ENCODE results near the gene STC2. TPM values are rescaled to one million over a fixed set of nuclear protein-coding genes. Genes with fewer than 3 reads are reported as not detected.
A peak's percentile ranks its signal among the peaks of the same experiment; 100 is the strongest.

Gene STC2
- total and polyA plus RNA-seq, 2 of the 8 experiments (the other 6 are each of a cell fraction or from before 2014, with no cell fraction given): 26.4 to 53.1 TPM

GRCh38 chr5:173294673-173295320, 33.4 kb downstream of the STC2 start:
- H2AK5ac ChIP-seq (ENCODE audit: low read depth, low read length): no peak overlapping the region
- no peaks in the 10 kb centered on the region for H3K79me2 ChIP-seq (ENCODE audit: control insufficient read depth in 1 of 2, insufficient read depth in 2 of 2, low read length in 2 of 2)
- no peaks in the 10 kb centered on the region for H3K79me1 ChIP-seq (ENCODE audit: low read depth, low read length)
- peaks cover 15 to 28% (median 15%) of the 10 kb centered on the region in 4 experiments for H3K4me1 ChIP-seq (replicated peaks in 1 of 4; ENCODE audit: control insufficient read depth in 3 of 4, insufficient read depth in 4 of 4, low read length in 3 of 4)
- peaks cover 0 to 4% (median 2%) of the 10 kb centered on the region in 4 experiments; a peak in 6 of 7 replicates for H3K27me3 ChIP-seq (replicated peaks in 1 of 4; ENCODE audit: control insufficient read depth in 3 of 4, extremely low read depth in 1 of 4, insufficient read depth in 3 of 4, low read length in 3 of 4)
- H3K14ac ChIP-seq (ENCODE audit: insufficient read length): no peak overlapping the region
- no peak overlapping the region for H4K8ac ChIP-seq (ENCODE audit: extremely low read depth, insufficient read depth, low read length)
- no peak overlapping the region for H3K27ac ChIP-seq (ENCODE audit: low read depth, low read length)
- peak overlapping the region; percentile 96 for H2BK15ac ChIP-seq (ENCODE audit: low read length)
- H2BK20ac ChIP-seq (ENCODE audit: low read length): no peak overlapping the region; the same call in 1 of the 2 replicates
- CTCF ChIA-PET (ENCODE audit: partially characterized antibody): interaction anchor here (0.6 to 11.1 kb wide), 21 partner anchors 10 to 1022 kb away, joined by 3 to 184 read pairs (median 4); partner anchors contain the start of gene STC2
- H3K9me3 ChIP-seq (ENCODE audit: insufficient read depth in 2 of 2, low read depth in 1 of 2, low read length in 1 of 2): no peaks in the 10 kb centered on the region
- peak overlapping the region; percentile 7 to 48; a peak in 1 of 4 replicates for H3K4me2 ChIP-seq (ENCODE audit: insufficient read depth in 1 of 2, low read depth in 2 of 2, low read length in 2 of 2)
- POLR2A ChIA-PET (ENCODE audit: partially characterized antibody): interaction anchor here (1.6 to 25.8 kb wide), 4 partner anchors 8 to 48 kb away, joined by 4 to 536 read pairs (median 155); partner anchors contain the start of gene STC2
- no peaks in the 10 kb centered on the region for H3K23me2 ChIP-seq (ENCODE audit: low read depth, low read length)
- FAIRE-seq (no peak), DNase-seq (ENCODE audit: low read depth in 1 of 2, low spot score in 2 of 2) (no peak)
- no peak overlapping the region for H4K5ac ChIP-seq (ENCODE audit: insufficient read length, low read depth, low read length)
- WGBS, 2 experiments (ENCODE audit: extremely low coverage in 1 of 2, insufficient coverage in 1 of 2, insufficient read length in 1 of 2, insufficient replicate concordance in 2 of 2, low coverage in 1 of 2, low lambda C conversion rate in 2 of 2, missing lambda C conversion rate in 1 of 2): 81% methylated on average over 10 of the region's 10 CpGs; no CpG with 5 or more reads in 1 of the 2 experiments
- no peak overlapping the region for H2BK120ac ChIP-seq (replicated peaks; ENCODE audit: low read depth, low read length)
- H4K20me1 ChIP-seq (replicated peaks in 1 of 2; ENCODE audit: control insufficient read depth in 1 of 2, insufficient read depth in 2 of 2, low read length in 2 of 2): no peaks in the 10 kb centered on the region
- H3K4me3 ChIP-seq (ENCODE audit: extremely low read depth in 1 of 4, insufficient read depth in 2 of 4, low read depth in 3 of 4, low read length in 4 of 4): no peak overlapping the region
- no peak overlapping the region for H3K4ac ChIP-seq (replicated peaks; ENCODE audit: insufficient read length, low read depth, low read length)
- H3K9ac ChIP-seq (replicated peaks in 1 of 4; ENCODE audit: extremely low read depth in 1 of 4, low read depth in 3 of 4, low read length in 3 of 4): no peak overlapping the region
- no peak overlapping the region for H3K23ac ChIP-seq (ENCODE audit: insufficient read length)
- peak overlapping the region; percentile 32 for H4K91ac ChIP-seq (replicated peaks; ENCODE audit: insufficient read length, low read length)
- H2AFZ ChIP-seq (ENCODE audit: low read length): peak overlapping the region; percentile 38; the same call in 1 of the 2 replicates
- no peak overlapping the region for H3K56ac ChIP-seq (replicated peaks; ENCODE audit: insufficient read length, low read depth, low read length)
- H3K36me3 ChIP-seq (ENCODE audit: control insufficient read depth in 2 of 4, insufficient read depth in 4 of 4, low read length in 3 of 4): no peaks in the 10 kb centered on the region
- H3K18ac ChIP-seq (ENCODE audit: extremely low read depth, low read length): peak overlapping the region; percentile 42
- 0 out of 2 replicates have a peak overlapping the region, but pooled peaks have one; percentile 37 for H2BK5ac ChIP-seq (ENCODE audit: low read depth, low read length)
- H2BK12ac ChIP-seq (ENCODE audit: low read depth, low read length): peak overlapping the region; percentile 10; the same call in 1 of the 2 replicates
